Stimulated activated CD4-positive, alpha-beta T cell treated with anti-CD3 and anti-CD28 coated beads, TNF-alpha, amount 100 ng/mL, for 48 hours (primary cell): ENCODE results near the gene RBM47.
"Not testable (repeated sequence)": the region's sequence is repeated elsewhere in the genome, so short reads cannot be mapped to it uniquely, and the experiment has no call there.

Source experiments
- DNase-seq, 3 donors: peaks; one replicate each; pipeline ENCODE4 v3.0.0-alpha.2; 2020; ENCODE audit warnings: low read depth in 3 of 3

Gene RBM47

DNA sequence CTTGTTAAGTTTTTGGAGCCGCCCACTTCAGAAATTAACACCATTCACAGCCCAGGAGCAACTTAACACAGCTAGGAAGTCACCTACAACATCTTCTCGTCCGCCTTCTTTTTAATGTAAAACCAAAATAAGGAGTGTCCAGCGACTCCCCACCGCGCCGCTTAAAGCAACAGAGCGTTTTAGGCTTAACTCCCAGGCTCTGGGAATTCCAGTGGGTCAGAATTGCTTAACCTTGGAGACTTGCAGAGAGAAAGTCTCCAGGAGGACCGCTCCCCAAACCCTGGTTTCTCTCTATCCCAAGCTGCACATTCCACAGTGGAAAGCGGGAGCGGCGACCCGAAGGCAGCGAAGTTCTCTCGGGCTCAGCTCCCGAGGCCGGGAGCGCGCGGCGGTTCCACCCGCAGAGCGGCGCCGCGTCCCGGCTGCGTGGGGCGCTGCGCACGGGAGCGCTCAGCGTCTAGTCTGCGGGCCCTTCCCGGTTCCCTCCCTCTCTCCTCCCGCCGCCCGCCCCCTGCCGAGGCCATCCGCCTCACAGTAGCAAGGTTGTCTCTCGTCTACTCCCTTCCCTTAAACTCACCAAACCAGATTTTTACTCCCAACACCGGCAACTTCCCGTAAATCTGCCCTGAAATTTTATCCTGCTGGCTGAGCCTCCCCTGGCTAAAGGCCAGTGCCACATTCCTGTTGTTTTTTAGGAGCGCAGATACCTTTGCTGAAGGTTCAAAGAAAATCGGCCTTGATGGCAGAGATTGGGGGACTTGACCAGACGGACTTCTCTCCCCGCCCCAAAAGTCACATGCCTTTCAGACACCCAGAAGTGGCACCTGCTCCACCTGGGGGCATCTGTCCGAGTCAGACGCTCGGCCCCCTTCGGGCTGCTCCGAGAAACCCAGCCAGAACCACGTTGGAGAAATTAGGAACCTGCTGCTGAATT lies at the start of gene RBM47:
Gene RBM47 (minus strand): TSS at position 464 of the 934 bp plus-strand sequence. CDS start 190,971 bp downstream, outside the sequence.
- peak in 1 of 3 donors; percentile 30 for DNase-seq

- DNase-seq = no peak
These were observed 48.8 kb upstream of the RBM47 start for GRCh38 chr4:40678421-40678820.

- no peak for DNase-seq
These were observed 45.5 kb upstream of the RBM47 start for GRCh38 chr4:40675166-40675565.

DNA sequence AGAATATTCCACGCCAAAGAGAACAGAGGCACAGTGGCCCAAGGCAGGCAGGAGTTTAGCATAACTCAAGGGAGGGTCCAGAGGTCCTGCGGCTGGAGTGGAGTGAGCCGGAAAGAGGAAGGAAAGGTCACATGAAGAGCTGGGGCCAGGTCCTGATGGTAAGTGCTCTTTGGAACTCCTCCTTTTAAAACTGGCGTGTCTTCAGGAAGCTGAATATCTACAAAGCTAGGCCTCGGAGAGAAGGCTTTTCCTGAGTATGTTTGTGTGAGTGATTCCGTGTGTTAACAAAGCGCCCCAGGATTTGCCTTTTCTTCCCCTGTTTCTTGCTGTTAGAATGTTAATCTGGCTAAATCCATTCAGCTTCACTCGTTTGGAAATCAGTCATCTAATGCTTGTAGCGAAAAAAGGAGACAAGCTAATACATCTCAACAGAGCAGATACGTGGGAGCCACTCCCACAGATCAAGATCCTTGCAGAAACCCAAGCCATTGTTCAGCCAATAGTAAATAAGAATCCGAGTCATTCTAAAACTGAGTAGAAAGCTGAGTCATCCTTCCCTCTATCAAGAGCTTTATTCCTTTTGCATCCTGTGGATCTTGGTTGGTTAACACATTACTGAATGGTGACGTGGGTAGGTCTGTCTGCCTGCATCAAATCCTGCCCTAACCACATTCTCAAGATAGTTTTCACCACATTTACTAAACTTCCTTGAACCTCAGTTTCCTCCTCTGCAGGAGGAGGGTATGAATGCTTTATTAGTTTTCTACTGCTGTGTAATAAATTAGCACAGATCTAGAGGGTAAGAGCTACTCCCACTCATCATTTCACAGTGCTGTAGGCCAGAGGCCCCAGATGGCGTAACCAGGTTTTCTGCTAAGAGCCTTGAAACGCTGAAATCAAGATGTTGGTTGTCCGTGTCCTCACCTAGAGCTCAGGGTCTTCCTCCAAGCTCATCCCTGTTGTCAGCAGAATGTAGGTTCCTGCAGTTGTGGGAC lies 43.2 kb upstream of the RBM47 start:
- DNase-seq = peak; percentile 20 to 43 (median 32)

DNA sequence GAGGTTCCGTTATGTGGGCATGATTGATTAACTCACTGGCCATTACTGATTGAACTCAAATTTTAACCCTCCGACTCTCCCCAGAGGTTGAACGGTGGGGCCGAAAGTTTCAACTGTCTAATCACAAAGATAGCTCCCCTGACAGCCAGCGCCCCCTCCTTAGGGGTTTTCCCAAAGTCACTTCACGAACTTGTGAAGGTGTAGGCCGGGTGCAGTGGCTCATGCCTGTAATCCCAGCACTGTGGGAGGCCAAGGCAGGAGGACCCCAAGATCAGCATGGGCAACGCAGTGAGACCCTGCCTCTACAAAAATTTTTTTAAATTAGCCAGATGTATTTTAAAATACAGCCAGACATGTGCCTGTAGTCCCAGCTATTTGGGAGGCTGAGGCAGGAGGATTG lies 39.8 kb upstream of the RBM47 start:
- no peak for DNase-seq

DNA sequence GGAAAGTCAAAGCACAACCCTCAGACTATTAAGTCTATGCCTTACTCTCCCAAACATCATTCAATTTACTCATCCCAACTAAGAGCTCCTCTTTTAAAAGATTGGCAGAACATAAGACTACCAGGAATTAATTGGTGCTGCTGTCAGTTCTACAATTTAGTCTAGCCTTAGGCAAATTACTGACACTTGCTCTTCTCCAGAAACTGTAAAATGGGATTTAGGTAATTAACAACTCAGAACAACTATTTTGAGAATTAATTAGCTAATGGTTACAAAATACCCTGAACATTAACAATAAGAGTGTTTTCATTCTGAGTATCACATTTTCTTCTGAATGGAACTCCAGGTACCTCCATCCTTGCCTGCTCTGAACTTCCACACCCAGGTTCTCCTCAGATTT lies 36.2 kb upstream of the RBM47 start:
- no peak for DNase-seq

- DNase-seq = peak; percentile 36 to 45 (median 40)
These were observed 33.4 kb upstream of the RBM47 start for GRCh38 chr4:40662962-40663604.

- DNase-seq = no peak
These were observed 32.1 kb upstream of the RBM47 start for GRCh38 chr4:40661803-40662202.

DNA sequence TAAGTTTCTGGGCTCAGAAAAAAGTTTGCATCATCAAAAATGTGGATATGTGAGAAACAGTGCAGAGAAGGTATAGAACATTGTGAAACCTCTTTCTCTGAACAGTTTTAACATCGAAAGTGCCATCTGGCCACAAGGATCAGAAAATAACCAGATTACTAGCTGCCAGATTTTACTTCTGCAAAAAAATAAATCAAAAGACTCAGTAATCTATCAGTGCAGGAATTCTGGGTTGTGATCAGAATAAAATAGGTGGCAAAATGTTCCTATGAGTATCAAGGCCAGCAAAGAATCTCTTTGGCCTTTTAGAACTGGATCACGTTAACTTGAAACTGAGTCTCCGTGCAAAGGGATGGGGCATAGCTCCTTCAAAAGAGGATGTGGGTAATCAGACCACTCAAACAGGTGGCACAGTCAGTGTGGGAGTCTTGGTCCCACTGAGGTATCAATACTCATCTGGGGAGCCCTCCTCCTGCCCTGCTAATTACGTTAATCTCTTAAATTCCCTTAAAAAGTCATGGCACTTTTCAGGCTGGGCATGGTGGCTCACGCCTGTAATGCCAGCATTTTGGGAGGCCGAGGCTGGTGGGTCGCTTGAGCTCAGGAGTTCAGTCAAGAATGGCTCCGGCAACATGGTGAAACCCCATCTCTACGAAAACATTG lies 26.7 kb upstream of the RBM47 start:
- no peak for DNase-seq

- no peak for DNase-seq
These were observed 21.6 kb upstream of the RBM47 start for GRCh38 chr4:40651280-40651679.

GRCh38 chr4:40649321-40649720 lies 19.7 kb upstream of the RBM47 start:
- no peak for DNase-seq

GRCh38 chr4:40648742-40649281 lies 19.1 kb upstream of the RBM47 start:
- no peak for DNase-seq

DNA sequence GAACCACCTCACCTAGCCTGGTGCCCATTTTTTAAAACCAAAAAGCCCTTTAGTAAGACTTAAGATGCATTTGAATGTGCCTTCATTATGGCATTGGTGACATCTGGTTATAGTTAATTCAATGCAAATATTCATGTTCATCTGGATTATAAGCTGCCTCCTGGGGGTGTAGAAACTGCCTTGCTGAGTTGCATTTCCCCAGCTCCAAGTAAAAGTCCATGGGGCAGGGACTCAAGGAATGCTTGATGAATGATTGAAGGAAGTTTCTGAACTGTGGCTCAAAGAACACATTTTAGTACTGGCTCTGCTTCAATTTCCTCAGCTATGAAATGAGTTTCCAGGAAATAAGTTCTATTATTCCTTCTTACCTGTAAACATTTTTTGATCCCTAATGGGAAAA lies 18.5 kb upstream of the RBM47 start:
- no peak for DNase-seq

GRCh38 chr4:40645586-40645985 lies 15.9 kb upstream of the RBM47 start:
- DNase-seq = no peak

DNA sequence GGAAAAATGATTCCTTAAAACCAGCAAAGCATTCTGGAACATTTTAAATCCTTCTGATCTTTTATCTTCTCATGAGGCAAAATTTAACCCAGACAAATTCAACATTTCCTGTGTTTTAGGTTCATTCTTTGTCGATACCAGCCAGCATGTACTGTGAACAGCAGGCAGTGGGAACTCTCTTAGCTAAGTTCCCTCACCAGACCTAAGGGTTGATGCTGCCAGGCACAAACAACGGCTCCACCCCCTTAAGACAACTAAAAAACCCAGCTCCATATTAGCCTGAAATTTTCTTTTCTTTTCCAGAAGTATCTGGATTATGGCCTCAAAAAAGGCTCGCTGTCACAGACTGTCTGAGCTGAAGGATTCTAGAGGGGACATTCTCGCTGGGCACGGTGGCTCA lies 2.4 kb upstream of the RBM47 start:
- no peak for DNase-seq

- no peak for DNase-seq
These were observed 814 bp upstream of the RBM47 start for GRCh38 chr4:40630335-40631021.

DNA sequence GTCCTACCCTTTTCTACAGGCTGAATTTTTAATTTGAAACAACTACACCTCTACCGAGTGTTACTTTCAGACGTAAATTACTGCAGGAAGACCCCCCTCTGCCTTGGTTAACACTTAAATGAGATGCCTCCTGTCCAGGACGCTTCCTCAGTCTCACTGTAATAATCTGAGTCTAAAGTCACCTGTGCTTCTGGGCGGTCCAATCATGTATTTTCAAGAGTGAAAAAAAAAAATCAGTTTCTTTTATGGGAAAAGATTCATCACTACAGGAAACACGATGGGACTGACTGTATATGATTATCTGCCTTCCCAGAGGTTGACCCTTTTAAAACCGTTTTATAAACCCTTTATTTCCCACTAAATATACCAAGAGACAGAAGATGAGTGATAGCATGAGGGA lies 776 bp downstream of the RBM47 start:
- no peak for DNase-seq

DNA sequence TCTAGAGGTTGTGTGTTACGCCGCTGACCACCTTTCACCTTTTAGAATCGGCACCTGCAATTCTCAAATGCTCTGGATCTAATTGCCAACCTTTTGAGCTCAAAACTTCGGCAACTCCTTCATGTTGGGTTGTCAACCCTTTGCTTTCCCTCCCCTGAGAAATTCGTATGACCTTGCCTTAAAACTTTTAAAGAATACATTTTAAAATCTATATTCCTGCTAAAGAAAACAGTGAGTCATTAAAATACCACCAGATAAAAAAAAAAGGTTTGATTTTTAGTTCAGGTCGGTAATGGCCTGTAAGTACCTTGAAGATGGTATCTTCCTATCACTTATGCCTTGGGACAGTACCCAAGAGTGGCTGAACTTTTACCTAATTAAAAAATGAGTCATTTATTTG lies 1.3 kb downstream of the RBM47 start:
- DNase-seq = not testable (repeated sequence)

GRCh38 chr4:40627540-40627939 lies 2.1 kb downstream of the RBM47 start:
- no peak for DNase-seq
